Activated naive CD8-positive, alpha-beta T cell (primary cell): ENCODE data around the gene TMEM63B.

Experiments used
- H3K27ac Mint-ChIP-seq: one replicate; pipeline ENCODE4 v1.8.0; 2021; ENCODE audit warnings: mixed read lengths
- H3K27me3 Mint-ChIP-seq: one replicate; pipeline ENCODE4 v1.8.0; 2021; ENCODE audit warnings: mixed read lengths
- H3K36me3 Mint-ChIP-seq: one replicate; pipeline ENCODE4 v1.8.0; 2021; ENCODE audit warnings: mixed read lengths
- H3K4me1 Mint-ChIP-seq: one replicate; pipeline ENCODE4 v1.8.0; 2021; ENCODE audit warnings: low read depth, mixed read lengths
- H3K4me3 Mint-ChIP-seq: one replicate; pipeline ENCODE4 v1.8.0; 2021; ENCODE audit warnings: mild to moderate bottlenecking, mixed read lengths
- H3K9me3 Mint-ChIP-seq: one replicate; pipeline ENCODE4 v1.8.0; 2021; ENCODE audit warnings: low read depth, mixed read lengths

Gene TMEM63B

GRCh38 chr6:44122801-44123200, 4.6 kb upstream of the TMEM63B start:
- peak overlapping the region; percentile 88 for H3K4me3 Mint-ChIP-seq
- no peaks in the 10 kb centered on the region for H3K9me3 Mint-ChIP-seq
- peaks cover 4% of the 10 kb centered on the region for H3K36me3 Mint-ChIP-seq
- peak overlapping the region; percentile 83 for H3K27ac Mint-ChIP-seq
- H3K27me3 Mint-ChIP-seq: no peaks in the 10 kb centered on the region
- H3K4me1 Mint-ChIP-seq: peaks cover 74% of the 10 kb centered on the region

- peak overlapping the region; percentile 83 for H3K27ac Mint-ChIP-seq
- H3K4me1 Mint-ChIP-seq: peaks cover 69% of the 10 kb centered on the region
- peak overlapping the region; percentile 88 for H3K4me3 Mint-ChIP-seq
Measured at GRCh38 chr6:44123544-44123943, 3.8 kb upstream of the TMEM63B start.

DNA sequence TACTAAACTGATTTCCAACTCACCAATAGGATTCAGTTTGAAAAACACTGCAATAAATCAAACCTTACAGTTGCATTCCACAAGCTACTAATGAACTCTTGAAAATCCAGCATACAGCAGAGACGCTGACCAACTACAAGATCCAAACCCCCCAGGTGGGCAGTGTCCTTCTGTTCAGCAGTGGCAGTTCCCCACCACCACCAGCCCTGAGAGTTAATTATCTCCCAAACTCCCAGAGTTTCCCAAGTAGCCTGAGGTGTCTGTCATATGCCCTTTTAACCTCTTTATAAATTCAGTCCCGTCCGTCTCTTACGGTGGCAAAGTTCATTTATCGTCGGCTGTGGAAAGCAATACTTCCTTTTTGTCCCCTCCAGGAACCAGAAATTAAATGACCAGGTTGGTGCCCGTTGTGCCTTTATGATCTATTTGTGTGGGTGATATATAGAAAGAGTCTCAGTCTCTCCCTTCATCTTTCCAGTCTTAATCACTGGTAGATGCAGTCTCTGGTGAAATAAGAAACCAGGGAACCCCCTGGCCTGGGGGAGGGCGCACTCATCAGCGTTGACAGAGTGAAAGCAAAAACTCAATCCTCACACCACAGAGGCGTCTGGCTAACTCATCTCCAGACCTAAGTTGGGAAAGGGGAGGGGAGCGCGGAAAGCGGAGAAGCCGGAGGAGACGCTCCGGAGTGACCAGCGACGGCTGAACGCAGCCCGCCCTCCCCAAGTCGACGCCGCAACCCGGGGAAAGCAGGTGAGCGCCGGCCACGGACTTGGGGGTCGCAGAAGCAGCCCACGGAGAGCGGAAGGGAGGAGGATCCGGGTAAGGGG, 819 bp upstream of the TMEM63B start:
- Mint-ChIP-seq H3K27ac (peak overlapping the region; percentile 94), H3K36me3 (peaks cover 4% of the 10 kb centered on the region), H3K9me3 (no peaks in the 10 kb centered on the region), H3K4me1 (peaks cover 54% of the 10 kb centered on the region), H3K27me3 (no peaks in the 10 kb centered on the region), H3K4me3 (peak overlapping the region; percentile 88)

More at GRCh38 chr6:44123544-44123943, 3.8 kb upstream of the TMEM63B start:
- Mint-ChIP-seq H3K27me3 (no peaks in the 10 kb centered on the region), H3K36me3 (peaks cover 4% of the 10 kb centered on the region), H3K9me3 (no peaks in the 10 kb centered on the region)

GRCh38 chr6:44128020-44128917, 915 bp downstream of the TMEM63B start:
- H3K36me3 Mint-ChIP-seq: peaks cover 5% of the 10 kb centered on the region
- peaks cover 43% of the 10 kb centered on the region for H3K4me1 Mint-ChIP-seq
- H3K9me3 Mint-ChIP-seq: no peaks in the 10 kb centered on the region
- no peak overlapping the region for H3K27ac Mint-ChIP-seq
- peak overlapping the region; percentile 76 for H3K4me3 Mint-ChIP-seq
- H3K27me3 Mint-ChIP-seq: no peaks in the 10 kb centered on the region

DNA sequence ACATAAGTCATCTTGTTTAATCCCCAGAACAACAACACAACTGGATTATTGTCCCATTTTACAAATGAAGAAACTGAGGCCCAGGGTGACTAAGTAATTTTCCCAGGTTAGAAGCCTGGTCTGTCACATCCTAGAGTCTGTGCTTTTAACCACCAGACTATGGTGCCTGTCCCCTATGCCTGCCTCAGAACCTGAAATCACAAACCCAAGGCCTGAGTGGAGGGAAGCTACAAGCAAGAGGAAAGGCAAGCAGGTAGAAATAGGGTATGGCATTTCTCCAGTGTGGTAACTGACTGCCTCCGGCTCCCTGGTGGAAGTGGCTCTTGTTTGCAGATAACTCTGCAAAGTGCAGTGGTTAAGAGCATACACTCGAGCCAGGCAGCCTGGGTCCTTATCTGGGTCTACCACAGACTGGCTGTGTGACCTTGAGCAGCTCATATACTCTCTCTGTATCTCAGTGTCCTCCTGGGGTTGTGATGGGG, 2.5 kb downstream of the TMEM63B start:
- peak overlapping the region; percentile 60 for H3K4me3 Mint-ChIP-seq

DNA sequence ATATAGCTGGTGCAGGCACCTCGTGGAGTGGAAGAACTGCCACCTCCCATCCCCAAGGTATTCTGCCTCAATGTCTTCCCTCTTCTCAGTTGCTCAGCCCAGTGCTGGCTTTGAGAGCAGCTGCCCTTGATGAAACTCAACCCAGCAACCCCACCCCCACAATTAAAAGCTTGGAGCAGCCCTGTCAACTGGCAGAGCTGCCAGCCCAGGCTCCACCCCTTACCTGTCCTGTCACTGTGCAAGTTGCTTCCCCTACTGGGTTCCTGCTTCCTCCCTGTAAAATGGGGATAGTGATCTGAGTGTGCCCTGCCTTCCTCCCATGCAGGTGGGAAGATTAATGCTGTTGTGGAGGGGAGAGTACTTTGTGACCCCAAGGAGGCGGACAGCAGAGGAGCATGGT, 4.5 kb downstream of the TMEM63B start:
- Mint-ChIP-seq H3K4me1 (peaks cover 10% of the 10 kb centered on the region), H3K27me3 (no peaks in the 10 kb centered on the region), H3K4me3 (no peak overlapping the region), H3K36me3 (peaks cover 4% of the 10 kb centered on the region), H3K9me3 (no peaks in the 10 kb centered on the region), H3K27ac (no peak overlapping the region)

More for the DNA sequence above, 2.5 kb downstream of the TMEM63B start:
- no peak overlapping the region for H3K27ac Mint-ChIP-seq
- H3K4me1 Mint-ChIP-seq: peaks cover 26% of the 10 kb centered on the region
- H3K27me3 Mint-ChIP-seq: no peaks in the 10 kb centered on the region
- H3K9me3 Mint-ChIP-seq: no peaks in the 10 kb centered on the region
- H3K36me3 Mint-ChIP-seq: peaks cover 5% of the 10 kb centered on the region

GRCh38 chr6:44132476-44132875, 5.1 kb downstream of the TMEM63B start:
- no peaks in the 10 kb centered on the region for H3K9me3 Mint-ChIP-seq
- H3K36me3 Mint-ChIP-seq: peaks cover 4% of the 10 kb centered on the region
- H3K4me3 Mint-ChIP-seq: no peak overlapping the region
- H3K27me3 Mint-ChIP-seq: no peaks in the 10 kb centered on the region
- H3K27ac Mint-ChIP-seq: no peak overlapping the region
- H3K4me1 Mint-ChIP-seq: peaks cover 10% of the 10 kb centered on the region

DNA sequence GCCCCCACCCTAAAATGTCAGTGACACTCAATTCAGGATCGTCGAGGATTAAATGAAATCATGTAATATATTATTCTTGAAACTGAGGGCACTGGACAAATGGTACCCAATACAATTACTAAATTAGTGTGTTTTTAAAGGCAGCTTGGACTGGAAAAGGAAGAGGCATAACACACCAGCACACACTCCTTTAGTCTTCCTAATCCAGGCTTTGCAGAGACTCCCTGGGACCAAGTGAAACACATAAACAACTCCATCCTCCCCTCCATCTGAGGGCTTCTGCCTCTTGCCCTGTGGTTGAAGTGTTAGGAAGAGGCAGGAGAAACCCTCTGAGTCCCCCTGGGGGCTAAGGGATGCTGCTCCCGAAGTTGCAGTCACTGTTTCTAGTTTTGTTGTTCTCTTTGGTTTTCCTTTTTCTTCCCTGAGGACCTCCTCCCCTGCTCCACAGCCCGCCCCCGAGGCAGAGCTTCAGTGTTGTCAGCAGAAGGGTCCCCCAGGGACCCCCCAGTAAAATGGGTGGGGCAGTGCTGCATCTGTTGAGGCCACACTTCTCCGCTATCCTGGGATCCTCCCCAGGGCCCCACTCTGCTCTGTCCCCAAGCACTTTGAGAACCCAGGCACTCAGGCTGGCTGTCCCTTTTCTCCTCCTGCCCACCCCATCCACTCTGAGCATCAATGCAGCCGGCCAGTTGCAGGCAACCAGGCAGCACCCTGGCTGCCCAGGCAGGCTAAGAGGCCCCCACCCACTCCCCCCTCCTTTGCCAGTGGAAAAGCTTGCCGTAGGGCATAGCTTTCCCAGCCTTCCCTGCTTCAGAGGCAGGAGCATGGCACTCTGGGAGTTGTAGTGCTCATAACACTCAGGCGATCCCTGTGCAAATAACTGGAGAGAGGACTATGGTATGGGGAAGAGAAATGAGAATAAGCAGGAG, 5.9 kb downstream of the TMEM63B start:
- Mint-ChIP-seq H3K27me3 (no peaks in the 10 kb centered on the region), H3K9me3 (no peaks in the 10 kb centered on the region), H3K36me3 (peaks cover 4% of the 10 kb centered on the region), H3K4me1 (peaks cover 10% of the 10 kb centered on the region), H3K27ac (no peak overlapping the region), H3K4me3 (no peak overlapping the region)

DNA sequence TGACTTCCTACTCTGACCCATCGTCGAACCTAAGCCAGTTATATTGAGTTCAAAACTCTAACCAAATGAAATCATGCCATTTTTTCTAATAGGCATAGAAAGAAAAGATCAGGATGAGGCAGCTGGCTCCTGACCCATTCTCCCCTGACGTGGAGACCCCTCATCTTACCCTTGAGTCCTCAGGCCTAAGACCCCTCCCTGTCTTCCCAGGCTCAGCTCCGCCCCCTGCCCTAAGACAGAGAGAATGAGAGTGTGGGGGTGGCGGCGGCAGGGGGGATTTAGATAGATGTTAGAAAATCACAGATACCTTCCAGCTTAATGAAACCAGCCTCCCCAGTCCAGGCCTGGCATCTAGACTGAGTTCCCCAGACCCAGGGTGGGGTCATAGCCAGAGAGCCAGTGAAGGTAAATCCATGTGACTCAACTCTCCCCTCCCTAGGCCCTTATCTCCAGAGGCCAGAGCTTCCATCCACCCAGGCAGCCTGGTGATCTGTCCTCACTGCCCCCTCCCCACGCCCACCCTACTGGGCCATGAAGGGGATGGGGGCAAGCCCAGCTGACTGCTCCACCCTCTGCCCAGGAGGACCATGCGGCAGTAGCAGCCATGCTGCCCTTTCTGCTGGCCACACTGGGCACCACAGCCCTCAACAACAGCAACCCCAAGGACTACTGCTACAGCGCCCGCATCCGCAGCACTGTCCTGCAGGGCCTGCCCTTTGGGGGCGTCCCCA, 6.8 kb downstream of the TMEM63B start:
- Mint-ChIP-seq H3K4me1 (peaks cover 7% of the 10 kb centered on the region), H3K9me3 (no peaks in the 10 kb centered on the region), H3K4me3 (no peak overlapping the region), H3K27ac (no peak overlapping the region), H3K27me3 (no peaks in the 10 kb centered on the region), H3K36me3 (peaks cover 4% of the 10 kb centered on the region)

DNA sequence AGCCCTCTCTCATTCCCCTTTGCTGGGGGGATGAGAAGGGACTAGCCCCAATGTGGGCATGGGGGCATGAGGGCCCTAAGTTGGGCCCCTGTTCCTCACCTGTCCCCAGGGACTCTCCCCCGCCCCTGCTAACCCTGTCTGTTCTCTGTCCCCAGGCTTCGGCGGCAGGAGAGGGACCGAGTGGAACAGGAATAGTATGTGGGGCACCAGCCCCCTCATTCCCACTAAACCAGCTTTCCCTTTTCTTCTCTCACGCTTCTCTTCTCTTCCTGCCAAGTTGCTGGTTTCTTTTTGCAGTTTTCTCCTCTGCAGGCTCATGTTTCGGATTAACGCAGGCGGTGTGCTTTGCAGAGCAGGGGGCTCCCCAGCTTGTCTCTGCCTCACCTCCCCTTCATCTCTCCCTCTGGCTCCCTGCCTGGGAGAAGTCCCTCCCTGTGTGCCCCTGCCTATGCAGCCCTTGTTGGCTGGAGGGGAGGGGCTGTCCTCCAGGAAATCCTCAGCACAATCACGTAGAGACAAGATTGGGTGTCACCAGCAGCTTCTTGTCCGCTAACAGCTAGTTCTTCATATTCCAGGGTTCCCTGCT, 7.9 kb downstream of the TMEM63B start:
- Mint-ChIP-seq H3K4me3 (no peak overlapping the region), H3K27ac (no peak overlapping the region), H3K27me3 (no peaks in the 10 kb centered on the region), H3K36me3 (peaks cover 4% of the 10 kb centered on the region), H3K4me1 (peaks cover 3% of the 10 kb centered on the region), H3K9me3 (no peaks in the 10 kb centered on the region)

GRCh38 chr6:44135875-44136274, 8.5 kb downstream of the TMEM63B start:
- peaks cover 3% of the 10 kb centered on the region for H3K4me1 Mint-ChIP-seq
- H3K4me3 Mint-ChIP-seq: no peak overlapping the region
- no peak overlapping the region for H3K27ac Mint-ChIP-seq
- H3K9me3 Mint-ChIP-seq: no peaks in the 10 kb centered on the region
- no peaks in the 10 kb centered on the region for H3K27me3 Mint-ChIP-seq
- peaks cover 4% of the 10 kb centered on the region for H3K36me3 Mint-ChIP-seq

DNA sequence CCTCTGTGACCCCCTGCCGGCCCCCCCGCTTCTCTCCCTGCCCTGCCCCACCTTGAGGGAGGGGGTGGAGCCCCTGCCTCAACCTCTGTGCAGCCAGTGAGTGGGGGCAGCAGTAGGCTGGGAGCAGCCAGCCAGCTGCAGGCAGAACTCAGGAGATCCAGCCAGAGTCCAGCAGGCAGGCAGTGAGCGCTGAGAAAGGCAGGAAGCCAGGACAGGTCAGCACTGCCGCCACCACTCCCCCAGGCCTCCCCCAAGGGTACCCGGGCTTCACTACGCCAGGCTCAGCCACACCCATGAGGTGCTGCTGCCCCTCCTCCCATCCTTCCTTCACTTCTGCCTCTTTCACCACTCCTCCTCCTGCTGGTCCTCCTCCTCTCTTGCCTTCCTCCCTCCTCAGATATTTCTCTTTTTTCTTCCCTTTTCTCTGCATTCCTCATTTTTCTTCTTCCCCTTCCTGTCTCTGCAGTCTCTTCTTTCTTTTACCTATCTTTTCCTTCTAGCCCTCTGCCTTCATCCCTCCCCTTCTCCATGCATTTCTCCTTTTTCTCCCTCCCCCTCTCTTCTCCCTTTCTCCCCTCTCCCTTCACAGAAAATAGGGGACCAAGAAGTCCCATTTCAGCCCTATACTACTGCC, 11.5 kb downstream of the TMEM63B start:
- no peaks in the 10 kb centered on the region for H3K27me3 Mint-ChIP-seq
- peaks cover 2% of the 10 kb centered on the region for H3K36me3 Mint-ChIP-seq
- H3K4me3 Mint-ChIP-seq: no peak overlapping the region
- H3K4me1 Mint-ChIP-seq: no peaks in the 10 kb centered on the region
- H3K27ac Mint-ChIP-seq: no peak overlapping the region
- no peaks in the 10 kb centered on the region for H3K9me3 Mint-ChIP-seq

- H3K36me3 Mint-ChIP-seq: peaks cover 2% of the 10 kb centered on the region
- no peak overlapping the region for H3K27ac Mint-ChIP-seq
Measured at GRCh38 chr6:44139351-44139743, 12.0 kb downstream of the TMEM63B start.

More at GRCh38 chr6:44139351-44139743, 12.0 kb downstream of the TMEM63B start:
- no peak overlapping the region for H3K4me3 Mint-ChIP-seq
- H3K27me3 Mint-ChIP-seq: no peaks in the 10 kb centered on the region
- no peaks in the 10 kb centered on the region for H3K4me1 Mint-ChIP-seq
- no peaks in the 10 kb centered on the region for H3K9me3 Mint-ChIP-seq
